ENCODE measurements around the gene CXorf65.

- TF ChIP-seq CTCF (IDR thresholded peaks at IDR 0.05): no peak
- no peak for TF ChIP-seq POLR2A (IDR thresholded peaks at IDR 0.05)
- no peak for TF ChIP-seq POLR2AphosphoS5 (IDR thresholded peaks at IDR 0.05; ENCODE audit: insufficient read depth in 1 of 2, low read depth in 1 of 2)
These were observed 705 bp upstream of the CXorf65 start for GRCh38 chrX:71107245-71107644.
